Measurements from ENCODE around the gene GRB10.

GRB10 gene

DNA sequence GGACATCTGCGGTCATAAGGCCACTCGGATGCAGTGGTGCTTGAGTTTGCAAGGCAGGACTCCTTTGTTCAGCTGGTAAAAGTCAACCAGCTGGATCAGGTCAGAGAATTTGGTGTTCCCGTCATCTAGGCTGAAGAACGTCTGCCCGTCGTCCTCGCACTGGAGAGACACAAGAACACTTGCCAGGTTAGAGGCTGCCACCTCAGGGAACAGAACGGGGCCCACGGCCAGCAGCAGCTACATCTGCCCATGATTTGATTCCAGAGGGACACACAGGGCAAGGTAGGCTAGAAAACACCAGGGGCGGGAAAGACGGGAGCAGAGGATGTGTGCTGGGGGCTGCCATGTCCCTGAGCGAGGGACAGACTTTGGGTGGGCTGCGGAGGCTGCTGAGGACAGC lies 189.8 kb downstream of the GRB10 start:
- no peak for ATAC-seq
- TF ChIP-seq RARB (CRISPR knock-in tag; IDR thresholded peaks at IDR 0.05): no peak
- TF ChIP-seq GLIS3 (CRISPR knock-in tag; IDR thresholded peaks at IDR 0.05): no peak
- no peak for TF ChIP-seq ZNF565 (CRISPR knock-in tag; conservative IDR thresholded peaks at IDR 0.05; ENCODE audit: low read depth)
- TF ChIP-seq, protein P1, sequence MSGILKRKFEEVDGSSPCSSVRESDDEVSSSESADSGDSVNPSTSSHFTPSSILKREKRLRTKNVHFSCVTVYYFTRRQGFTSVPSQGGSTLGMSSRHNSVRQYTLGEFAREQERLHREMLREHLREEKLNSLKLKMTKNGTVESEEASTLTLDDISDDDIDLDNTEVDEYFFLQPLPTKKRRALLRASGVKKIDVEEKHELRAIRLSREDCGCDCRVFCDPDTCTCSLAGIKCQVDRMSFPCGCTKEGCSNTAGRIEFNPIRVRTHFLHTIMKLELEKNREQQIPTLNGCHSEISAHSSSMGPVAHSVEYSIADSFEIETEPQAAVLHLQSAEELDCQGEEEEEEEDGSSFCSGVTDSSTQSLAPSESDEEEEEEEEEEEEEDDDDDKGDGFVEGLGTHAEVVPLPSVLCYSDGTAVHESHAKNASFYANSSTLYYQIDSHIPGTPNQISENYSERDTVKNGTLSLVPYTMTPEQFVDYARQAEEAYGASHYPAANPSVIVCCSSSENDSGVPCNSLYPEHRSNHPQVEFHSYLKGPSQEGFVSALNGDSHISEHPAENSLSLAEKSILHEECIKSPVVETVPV (CRISPR knock-in tag; IDR thresholded peaks at IDR 0.05): no peak
- TF ChIP-seq PPARA (CRISPR knock-in tag; IDR thresholded peaks at IDR 0.05; ENCODE audit: borderline replicate concordance): no peak
- TF ChIP-seq, protein P2, sequence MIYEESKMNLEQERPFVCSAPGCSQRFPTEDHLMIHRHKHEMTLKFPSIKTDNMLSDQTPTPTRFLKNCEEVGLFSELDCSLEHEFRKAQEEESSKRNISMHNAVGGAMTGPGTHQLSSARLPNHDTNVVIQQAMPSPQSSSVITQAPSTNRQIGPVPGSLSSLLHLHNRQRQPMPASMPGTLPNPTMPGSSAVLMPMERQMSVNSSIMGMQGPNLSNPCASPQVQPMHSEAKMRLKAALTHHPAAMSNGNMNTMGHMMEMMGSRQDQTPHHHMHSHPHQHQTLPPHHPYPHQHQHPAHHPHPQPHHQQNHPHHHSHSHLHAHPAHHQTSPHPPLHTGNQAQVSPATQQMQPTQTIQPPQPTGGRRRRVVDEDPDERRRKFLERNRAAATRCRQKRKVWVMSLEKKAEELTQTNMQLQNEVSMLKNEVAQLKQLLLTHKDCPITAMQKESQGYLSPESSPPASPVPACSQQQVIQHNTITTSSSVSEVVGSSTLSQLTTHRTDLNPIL (CRISPR knock-in tag; IDR thresholded peaks at IDR 0.05; ENCODE audit: low read depth): no peak
- TF ChIP-seq, protein P3, sequence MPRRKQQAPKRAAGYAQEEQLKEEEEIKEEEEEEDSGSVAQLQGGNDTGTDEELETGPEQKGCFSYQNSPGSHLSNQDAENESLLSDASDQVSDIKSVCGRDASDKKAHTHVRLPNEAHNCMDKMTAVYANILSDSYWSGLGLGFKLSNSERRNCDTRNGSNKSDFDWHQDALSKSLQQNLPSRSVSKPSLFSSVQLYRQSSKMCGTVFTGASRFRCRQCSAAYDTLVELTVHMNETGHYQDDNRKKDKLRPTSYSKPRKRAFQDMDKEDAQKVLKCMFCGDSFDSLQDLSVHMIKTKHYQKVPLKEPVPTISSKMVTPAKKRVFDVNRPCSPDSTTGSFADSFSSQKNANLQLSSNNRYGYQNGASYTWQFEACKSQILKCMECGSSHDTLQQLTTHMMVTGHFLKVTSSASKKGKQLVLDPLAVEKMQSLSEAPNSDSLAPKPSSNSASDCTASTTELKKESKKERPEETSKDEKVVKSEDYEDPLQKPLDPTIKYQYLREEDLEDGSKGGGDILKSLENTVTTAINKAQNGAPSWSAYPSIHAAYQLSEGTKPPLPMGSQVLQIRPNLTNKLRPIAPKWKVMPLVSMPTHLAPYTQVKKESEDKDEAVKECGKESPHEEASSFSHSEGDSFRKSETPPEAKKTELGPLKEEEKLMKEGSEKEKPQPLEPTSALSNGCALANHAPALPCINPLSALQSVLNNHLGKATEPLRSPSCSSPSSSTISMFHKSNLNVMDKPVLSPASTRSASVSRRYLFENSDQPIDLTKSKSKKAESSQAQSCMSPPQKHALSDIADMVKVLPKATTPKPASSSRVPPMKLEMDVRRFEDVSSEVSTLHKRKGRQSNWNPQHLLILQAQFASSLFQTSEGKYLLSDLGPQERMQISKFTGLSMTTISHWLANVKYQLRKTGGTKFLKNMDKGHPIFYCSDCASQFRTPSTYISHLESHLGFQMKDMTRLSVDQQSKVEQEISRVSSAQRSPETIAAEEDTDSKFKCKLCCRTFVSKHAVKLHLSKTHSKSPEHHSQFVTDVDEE (CRISPR knock-in tag; IDR thresholded peaks at IDR 0.05): no peak
- no peak for TF ChIP-seq ESRRG (CRISPR knock-in tag; IDR thresholded peaks at IDR 0.05)
- TF ChIP-seq ZC3H10 (CRISPR knock-in tag; IDR thresholded peaks at IDR 0.05): no peak
- TF ChIP-seq SNAI2 (CRISPR knock-in tag; IDR thresholded peaks at IDR 0.05): no peak
- TF ChIP-seq CSDC2 (CRISPR knock-in tag; IDR thresholded peaks at IDR 0.05): no peak

DNA sequence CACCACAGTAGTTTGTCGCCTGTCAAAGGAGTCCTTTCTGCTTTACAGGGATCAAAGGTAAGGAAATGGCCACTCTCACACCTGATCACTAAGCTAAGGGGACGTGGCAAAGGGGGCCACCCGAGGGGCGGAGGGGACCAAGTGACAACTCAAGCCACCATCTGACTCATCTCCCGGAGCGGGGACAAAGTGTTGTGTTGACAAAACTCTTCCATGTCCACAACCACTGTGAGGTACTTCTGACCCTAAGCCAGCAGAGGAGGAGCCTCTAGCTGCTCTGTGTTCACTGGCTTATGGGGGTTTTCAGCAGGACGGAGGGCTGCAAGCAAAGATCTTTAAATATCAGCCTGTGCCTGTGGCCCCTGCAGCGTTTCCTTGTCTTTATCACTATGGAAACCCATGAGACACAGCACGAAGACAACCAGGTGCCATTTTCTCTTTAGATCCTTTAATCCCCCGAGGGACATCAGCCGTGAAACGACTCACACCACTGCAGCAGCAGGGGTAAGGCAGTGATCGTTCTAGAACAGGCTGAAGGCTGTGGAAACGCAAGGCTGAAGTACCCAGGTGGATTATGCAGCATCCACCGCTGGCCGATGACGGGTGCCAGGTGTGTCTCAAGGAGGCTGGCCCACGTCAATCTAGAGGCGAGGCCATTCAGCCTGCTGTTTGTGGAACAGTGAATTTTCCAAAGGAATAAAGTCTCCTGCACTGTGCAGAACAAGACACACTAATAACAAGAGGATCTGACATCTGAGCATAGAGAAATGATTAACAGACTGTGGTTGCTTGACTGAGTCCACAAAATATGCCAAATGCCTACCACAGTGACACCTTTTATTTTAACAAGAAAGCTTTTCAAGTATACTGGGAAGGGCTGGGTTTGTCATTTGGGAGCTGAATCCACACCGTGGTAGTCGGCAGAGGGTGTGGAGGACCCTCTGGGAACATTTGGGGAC lies 190.9 kb downstream of the GRB10 start:
- TF ChIP-seq SNAI2 (CRISPR knock-in tag; IDR thresholded peaks at IDR 0.05) (no peak), ZNF8 (CRISPR knock-in tag; IDR thresholded peaks at IDR 0.05) (no peak), TCF4 (CRISPR knock-in tag; IDR thresholded peaks at IDR 0.05; ENCODE audit: borderline replicate concordance) (no peak), OSR1 (CRISPR knock-in tag; IDR thresholded peaks at IDR 0.05) (no peak), CSDC2 (CRISPR knock-in tag; IDR thresholded peaks at IDR 0.05) (no peak), TOX (CRISPR knock-in tag; IDR thresholded peaks at IDR 0.05; ENCODE audit: borderline replicate concordance) (no peak), ZNF565 (CRISPR knock-in tag; conservative IDR thresholded peaks at IDR 0.05; ENCODE audit: low read depth) (no peak), BACH2 (CRISPR knock-in tag; IDR thresholded peaks at IDR 0.05; ENCODE audit: borderline replicate concordance) (no peak), RARB (CRISPR knock-in tag; IDR thresholded peaks at IDR 0.05) (no peak), ZC3H10 (CRISPR knock-in tag; IDR thresholded peaks at IDR 0.05) (no peak)
- TF ChIP-seq, protein P2 (CRISPR knock-in tag; IDR thresholded peaks at IDR 0.05; ENCODE audit: low read depth): no peak
- TF ChIP-seq, protein P3 (CRISPR knock-in tag; IDR thresholded peaks at IDR 0.05): no peak
- TF ChIP-seq, protein P4, sequence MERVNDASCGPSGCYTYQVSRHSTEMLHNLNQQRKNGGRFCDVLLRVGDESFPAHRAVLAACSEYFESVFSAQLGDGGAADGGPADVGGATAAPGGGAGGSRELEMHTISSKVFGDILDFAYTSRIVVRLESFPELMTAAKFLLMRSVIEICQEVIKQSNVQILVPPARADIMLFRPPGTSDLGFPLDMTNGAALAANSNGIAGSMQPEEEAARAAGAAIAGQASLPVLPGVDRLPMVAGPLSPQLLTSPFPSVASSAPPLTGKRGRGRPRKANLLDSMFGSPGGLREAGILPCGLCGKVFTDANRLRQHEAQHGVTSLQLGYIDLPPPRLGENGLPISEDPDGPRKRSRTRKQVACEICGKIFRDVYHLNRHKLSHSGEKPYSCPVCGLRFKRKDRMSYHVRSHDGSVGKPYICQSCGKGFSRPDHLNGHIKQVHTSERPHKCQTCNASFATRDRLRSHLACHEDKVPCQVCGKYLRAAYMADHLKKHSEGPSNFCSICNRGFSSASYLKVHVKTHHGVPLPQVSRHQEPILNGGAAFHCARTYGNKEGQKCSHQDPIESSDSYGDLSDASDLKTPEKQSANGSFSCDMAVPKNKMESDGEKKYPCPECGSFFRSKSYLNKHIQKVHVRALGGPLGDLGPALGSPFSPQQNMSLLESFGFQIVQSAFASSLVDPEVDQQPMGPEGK (CRISPR knock-in tag; IDR thresholded peaks at IDR 0.05; ENCODE audit: borderline replicate concordance): no peak
- ATAC-seq: no peak
